GM21717 (cell line): ENCODE data around the gene DIPK2A.

Source experiments
- ATAC-seq: cut with Tn5 transposase; IDR thresholded peaks from one replicate; pipeline ENCODE4 v1.9.1; 2021; ENCODE audit warnings: mild to moderate bottlenecking, moderate library complexity; ENCODE audit not compliant: unreplicated experiment

DIPK2A gene, protein sequence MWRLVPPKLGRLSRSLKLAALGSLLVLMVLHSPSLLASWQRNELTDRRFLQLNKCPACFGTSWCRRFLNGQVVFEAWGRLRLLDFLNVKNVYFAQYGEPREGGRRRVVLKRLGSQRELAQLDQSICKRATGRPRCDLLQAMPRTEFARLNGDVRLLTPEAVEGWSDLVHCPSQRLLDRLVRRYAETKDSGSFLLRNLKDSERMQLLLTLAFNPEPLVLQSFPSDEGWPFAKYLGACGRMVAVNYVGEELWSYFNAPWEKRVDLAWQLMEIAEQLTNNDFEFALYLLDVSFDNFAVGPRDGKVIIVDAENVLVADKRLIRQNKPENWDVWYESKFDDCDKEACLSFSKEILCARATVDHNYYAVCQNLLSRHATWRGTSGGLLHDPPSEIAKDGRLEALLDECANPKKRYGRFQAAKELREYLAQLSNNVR

DNA sequence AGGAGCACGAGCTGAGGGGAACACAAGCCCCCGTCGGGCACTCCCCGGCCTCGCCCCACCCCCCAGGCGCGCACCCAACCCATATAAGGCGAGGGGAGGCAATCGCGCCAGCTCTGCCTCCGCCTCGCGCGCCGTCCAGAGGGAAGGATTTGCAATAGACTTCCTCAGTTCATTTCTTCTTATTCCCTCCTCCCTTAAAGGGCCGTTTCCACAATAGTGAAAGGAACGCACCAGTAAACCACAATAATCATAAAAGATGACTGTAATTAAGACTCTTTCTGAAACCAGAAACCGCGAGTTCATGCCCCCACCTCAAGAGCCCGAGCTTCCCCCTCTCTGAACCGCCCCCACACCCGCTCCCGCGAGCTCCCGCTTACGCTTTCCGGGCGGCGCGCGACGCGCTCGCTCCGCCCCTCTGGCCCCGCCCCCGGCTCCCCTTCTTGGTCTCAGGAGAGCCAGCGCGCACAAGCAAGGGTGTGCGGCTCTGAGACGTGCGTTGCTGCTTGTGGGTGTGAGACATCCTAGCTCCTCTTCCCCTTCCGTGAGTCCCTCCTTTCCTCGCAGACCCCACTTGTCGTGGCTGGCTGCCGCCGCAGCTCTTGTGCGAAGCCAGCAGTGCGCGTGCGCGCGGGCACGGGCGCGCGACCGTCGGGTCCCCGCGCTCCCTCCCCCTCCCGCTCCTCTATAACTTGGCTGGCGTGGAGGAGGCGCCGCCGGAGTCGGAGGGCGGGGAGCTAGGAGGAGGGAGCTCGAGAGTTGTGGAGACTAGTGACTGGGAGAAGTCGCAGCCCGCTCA is at the start of gene DIPK2A:
DIPK2A (plus strand) TSS at position 465 of the 796 bp plus-strand sequence. CDS start 510 bp downstream, outside the sequence.
- peak; percentile 60 for ATAC-seq

DNA sequence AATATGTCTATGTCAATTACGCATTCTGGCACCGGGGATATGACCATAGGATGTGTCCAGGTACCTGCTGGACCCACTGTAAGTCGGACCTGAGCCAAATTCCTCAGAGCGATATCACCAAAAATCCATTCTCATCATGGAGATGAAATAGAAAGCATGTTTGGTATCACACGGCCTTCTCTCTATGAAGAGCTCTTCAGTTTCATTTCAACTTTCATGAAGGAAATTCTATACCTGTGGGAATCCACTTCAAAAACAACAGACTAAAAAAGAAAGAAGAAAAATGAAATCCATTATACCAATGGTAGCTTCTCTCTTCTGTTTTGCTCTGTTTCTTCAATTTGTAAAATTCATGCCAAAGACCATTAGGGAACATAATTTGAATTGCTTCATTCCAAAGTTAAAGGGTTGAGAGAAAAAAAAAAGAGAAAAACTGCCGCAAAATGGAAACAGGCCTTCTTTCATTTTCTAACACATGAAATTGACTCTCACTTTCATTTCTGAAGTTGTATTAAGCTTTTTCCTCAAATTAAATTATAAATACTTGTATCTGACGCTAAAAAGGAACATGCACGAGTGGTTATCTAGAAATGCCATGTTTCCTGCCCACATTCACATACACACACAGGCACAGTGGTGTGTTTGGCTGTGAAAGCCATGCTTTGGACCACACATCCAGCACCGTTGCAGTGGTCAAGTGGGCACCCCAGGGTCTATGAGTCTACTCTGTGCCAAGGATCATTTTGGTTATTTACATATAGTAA is 46.9 kb upstream of the DIPK2A start:
- peak; percentile 92 for ATAC-seq

DNA sequence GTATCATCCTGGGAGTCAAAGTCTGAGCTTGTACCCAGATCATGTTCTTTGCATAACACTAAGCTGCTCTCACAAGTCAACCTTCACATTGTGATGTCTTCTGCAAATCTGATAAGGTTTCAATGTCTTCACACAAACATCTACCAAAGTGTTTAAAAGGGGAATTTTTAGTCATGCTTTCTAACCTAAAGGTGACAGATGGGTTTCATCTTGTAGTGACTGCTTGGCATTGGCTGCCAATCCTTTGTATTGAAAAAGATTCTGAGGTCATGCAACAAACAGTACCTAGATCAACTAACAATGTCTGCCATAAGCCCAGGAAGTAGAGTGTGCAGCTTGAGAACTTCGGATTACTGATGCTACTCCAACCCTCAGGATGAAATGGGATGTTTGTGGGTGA is 43.6 kb upstream of the DIPK2A start:
- no peak for ATAC-seq

DNA sequence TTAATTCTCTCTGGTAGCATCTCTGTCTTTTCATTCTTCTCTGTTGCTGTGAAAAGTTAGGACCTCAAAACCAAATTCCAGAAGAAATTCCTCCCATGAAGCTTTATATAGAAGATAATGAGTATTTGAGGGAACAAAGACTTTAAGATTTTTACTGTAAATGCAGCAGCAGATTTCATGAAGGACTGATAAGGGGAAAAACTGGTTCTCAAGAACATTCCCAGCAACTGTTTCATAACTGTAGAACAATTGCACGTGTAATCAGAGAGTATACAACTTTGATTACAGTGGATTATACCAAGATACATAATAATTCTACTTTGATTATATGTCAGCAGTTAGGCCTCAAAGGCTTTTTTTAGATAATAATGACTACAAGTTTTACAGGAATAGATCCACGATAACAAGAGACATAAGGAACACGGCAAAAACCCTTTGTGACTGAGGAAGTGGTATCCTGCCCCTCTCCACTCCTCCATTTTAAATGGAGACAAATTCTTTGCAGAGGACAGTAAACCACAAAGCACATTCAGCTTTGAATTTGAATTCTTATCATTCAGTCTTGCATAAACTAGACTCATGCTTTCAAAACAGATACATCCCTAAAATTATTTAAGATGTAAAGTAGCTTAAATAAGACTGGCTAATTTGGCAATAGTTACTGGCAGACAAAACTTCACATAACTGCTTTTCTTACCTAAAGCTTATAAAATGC is 42.9 kb upstream of the DIPK2A start:
- no peak for ATAC-seq

DNA sequence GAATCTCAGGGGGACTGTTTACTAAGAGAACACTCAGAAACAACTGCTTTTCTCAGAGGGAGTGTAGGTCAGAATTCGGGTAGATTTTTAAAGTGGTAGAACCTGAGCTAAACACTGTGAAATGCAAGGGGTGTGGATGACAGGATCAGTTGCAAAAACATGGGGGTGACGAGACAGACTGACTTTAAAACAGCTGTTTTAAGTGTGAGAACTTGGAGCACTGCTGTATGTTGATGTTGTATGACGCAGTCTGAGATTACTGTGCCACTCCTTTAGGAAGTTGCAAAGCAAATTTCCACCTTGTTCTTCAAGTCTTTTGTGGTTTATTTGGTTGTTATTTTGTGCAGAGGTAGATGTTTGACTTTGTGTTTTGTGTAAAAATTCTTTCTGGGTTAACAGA is 36.8 kb upstream of the DIPK2A start:
- ATAC-seq = no peak

DNA sequence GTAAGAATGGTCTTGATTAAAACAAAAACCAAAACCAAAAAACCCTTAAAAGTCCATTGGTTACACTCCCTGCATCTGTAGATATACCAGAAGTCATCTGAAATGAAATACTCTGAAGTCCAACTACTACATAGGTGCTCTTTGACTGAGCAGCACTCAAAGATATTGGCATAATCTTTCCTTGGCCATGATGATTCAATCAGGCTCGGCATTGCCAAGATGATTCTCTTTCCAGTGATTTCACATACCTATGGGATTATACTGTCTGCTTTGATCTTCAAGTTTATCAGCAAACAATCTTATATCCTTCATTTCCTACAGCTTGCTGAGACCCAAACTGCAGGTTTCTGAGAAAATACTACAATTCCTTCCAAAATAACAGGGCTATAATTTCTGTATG is 35.9 kb upstream of the DIPK2A start:
- no peak for ATAC-seq

DNA sequence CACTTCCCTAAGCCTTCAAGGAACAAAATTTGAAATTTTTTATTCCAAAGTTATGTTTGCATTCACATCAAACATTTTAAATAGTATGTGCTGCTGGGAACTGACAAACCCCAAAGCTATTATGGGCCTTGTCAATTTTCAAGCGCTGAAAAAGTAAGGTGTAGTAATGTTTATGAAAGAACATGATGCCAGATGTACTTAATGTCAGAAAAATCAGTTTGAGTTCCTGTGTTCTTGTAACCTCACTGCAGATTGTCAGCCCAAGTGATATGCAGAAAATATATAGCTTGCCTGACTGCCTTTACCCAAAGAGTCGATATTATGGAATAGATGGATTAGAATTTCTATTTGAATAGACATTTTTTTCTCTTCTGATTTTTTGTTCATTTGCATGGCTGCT is 20.8 kb upstream of the DIPK2A start:
- ATAC-seq = no peak

DNA sequence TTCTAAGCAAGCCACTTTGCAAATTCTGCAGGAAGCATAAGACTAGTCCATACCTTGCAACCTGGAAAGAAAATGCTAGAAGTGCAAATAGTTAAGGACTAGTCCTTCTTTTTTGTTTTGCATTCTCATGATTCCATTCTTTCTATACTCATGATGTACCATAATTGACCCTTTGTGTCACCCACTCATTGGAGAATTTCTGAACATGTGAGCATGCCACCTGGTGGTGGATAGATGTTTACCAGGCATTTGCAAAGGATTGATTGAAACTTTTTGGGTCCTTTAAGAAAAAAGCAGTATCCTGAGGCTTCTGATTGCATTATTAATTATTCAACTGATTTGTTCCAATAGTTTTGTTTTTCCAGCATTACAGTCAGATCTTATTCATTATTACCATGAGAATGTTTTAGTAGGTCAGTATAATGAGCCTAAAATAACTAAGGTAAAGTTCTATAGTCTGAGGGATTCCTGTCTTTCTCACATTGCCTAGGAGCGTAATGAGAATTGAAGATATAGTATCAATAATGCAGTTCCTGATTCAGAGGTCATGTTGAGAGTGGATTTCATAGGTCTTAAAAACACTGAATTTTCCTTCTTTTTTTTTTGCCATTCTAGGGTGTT is 20.2 kb upstream of the DIPK2A start:
- ATAC-seq = no peak

DNA sequence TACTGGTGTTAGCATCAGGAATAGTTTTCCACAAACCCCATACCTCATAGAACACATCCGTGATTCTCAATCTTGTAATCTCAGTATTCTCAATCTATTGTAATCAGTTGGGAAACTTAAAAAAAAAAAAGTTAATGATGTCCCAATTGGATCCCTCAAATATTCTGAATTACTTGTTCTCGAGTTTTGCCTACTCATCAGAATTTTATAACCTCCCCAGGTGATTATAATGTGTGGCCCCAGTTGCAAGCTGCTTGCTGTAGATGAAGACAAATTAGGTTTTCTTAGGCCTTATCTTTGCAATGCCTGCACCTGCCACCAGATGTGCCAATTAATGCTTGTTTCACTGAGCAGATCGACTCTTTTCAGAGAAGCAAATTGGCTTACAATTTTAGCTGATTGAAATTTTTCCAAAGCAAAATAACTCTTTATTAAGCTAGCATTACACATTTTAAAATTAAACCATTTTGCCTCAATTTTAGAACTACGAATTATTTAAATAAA is 19.0 kb upstream of the DIPK2A start:
- ATAC-seq = no peak

DNA sequence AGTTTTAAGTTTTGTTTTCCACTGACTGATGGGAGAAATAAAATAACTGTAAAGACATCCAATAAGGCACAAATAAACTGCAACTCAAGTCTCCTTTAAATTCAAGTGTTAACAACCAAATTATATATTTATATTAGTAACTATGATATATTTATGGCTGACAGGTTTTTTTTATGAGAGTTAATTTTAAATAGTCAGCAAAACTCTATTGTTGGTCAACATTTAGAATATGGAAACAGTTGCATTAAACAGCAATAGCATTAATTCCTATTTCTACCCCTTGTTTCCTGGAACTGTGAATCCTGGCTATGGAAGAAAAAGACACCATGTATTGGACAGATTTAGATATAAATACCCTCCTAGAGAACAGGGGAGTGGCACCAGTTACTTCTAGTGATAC is 16.5 kb upstream of the DIPK2A start:
- no peak for ATAC-seq

DNA sequence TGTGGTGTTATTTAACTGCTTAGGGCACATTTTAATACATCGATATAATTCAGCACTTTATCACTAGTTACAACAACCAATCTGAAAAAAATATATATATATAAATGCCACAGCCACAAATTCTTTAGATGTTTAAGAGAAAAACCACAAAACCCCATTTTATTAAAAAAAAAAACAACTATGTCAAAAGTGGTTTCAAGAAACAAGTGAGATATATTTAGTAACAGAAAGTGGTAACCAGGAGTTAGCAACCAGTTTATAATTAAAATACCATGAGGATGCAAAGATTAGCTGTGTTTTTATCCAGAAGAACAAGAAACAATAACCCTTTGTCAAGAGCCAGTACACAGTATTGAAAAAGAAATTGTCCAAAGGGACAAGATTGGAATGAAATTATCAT is 14.8 kb upstream of the DIPK2A start:
- no peak for ATAC-seq

DNA sequence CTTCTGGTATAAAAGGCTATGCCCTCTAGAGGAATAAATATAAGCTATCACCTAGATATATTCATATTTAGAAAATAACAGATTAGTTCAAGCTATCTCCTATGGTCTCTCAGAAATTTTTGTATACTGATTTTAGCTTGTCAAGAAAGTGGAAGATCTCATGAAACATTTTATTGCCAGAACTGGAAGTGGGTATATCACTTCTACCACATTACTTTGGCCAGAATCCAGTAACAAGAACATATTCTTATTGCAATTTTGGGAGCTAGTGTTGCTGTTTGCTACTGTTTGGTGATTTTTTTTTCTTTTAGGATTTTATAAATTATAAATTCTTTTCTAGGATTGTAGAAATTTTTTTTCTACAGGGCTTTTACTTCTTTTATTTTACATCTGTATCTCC is 14.2 kb upstream of the DIPK2A start:
- ATAC-seq = no peak

DNA sequence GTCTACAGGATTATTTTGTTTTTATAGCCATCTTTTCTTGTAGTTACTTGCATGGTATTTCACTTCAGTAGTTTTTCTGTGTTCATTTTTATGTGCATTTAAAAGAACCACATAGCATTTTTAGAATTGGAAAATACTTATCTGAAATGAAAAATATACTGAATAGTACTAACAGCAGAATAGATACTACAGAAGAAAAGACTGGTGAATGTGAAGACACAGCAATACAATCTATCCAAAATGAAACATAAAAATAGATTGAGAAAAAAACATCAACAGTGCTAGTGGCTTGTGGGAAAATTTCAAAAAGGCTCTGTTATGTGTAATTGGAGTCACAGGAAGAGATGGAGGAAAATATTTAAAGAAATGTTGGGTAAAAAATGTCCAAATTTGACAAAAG is 12.7 kb upstream of the DIPK2A start:
- no peak for ATAC-seq

DNA sequence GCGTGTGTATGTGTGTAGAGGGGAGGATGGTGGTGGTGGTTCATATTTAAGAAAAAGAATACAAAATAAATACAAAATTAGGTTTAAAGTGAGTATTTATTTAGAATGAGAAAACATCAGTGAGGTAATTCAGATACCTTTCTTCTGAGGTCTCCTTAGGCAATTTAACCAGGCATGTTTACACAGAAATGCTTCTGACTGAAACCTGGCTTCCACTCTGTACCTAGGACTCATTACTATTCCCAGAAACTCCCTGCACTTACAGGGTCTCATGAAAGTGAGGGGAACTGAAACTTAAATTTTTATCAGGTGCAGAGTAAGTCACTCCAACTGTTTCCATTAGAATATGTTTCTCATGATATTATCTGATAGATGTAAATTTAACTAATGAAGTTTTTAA is 10.3 kb upstream of the DIPK2A start:
- ATAC-seq = no peak

DNA sequence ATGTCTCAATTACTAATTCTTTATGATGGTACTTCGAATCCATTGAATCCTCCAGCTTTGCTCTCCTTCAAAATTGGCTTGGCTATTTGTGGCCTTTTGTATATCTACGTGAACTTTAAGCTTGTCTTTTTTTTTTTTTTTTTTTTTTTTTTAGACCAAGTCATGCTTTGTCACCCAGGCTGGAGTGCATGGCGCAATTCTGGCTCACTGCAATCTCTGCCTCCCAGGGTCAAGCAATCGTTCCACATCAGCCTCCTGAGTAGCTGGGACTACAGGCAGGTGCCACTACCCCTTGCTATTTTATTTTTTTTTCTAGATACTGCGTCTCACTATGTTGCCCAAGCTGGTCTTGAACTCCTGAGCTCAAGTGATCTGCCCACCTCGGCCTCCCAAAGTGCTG is 7.7 kb upstream of the DIPK2A start:
- no peak for ATAC-seq

DNA sequence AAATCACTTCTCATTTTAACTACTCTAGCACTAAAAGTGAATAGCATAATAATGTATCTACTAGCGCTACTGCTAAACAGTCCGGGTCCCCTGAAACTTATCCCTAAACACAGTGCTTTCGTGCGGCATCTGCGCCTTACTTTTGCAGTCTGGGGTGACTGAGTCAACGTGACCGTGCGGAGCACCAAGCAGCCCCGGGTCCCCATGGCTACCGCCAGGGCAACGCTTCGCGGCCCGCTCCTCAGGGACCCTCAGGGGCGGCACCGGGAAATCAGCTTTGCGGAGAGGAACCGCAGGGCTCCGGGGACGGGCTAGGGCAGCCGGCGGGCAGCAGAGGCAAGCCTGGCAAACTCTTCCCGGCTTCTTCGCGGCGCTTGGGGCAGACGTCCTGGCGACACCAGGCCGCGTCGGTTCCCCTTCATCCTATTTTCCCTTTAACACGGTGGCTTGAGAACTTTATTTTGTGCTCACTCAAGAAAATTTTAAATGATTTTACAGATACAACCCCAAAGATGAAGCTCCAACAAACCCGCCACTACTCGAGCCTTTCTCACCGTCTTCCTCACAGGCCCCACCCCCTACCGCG is 757 bp upstream of the DIPK2A start:
- ATAC-seq = peak; percentile 30

DNA sequence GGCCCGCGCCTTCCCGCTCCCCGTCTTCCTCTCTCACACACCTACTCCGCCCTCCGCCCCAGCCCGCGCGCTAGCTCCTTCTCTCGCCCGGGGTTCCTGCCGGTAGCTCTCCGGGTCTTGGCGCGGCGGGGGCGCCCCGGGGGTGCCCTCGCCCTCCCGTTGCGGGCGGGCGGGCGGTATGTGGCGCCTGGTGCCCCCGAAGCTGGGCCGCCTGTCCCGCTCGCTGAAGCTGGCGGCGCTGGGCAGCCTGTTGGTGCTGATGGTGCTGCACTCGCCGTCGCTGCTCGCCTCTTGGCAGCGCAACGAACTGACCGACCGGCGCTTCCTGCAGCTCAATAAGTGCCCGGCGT is 507 bp downstream of the DIPK2A start:
- ATAC-seq = peak; percentile 8

DNA sequence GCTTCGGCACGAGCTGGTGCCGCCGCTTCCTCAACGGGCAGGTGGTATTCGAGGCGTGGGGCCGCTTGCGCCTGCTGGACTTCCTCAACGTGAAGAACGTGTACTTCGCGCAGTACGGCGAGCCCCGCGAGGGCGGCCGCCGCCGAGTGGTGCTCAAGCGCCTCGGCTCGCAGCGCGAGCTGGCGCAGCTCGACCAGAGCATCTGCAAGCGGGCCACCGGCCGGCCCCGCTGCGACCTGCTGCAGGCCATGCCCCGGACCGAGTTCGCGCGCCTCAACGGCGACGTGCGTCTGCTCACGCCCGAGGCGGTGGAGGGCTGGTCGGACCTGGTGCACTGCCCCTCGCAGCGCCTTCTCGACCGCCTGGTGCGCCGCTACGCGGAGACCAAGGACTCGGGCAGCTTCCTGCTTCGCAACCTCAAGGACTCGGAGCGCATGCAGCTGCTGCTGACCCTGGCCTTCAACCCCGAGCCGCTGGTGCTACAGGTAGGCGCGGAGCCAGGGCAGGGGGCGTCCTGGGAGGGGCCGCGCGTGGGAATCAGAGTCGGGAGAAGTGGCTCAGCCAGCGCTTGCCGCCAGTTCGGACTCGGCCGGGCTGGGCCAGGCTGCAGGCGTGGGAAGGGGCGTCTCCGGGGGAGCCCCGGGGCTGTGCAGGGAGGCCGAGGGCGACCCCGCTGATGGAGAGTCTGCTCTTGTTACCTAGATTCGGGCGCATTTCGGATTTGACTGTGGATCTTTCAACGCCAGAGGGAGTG is 1.1 kb downstream of the DIPK2A start:
- peak; percentile 36 for ATAC-seq
